Hair follicle dermal papilla cell (primary cell): ENCODE results near the gene A4GNT. TPM values are rescaled to one million over a fixed set of nuclear protein-coding genes. Genes with fewer than 3 reads are reported as not detected.

Experiments used
- total RNA-seq: library from RNA; depleted of rRNA; stranded (reverse); fragments of >200 nt; gene quantifications from 2 replicates; pipeline ENCODE4 v1.2.3, GENCODE V29; 2012

The A4GNT gene
- total RNA-seq = not detected in 2 replicates

DNA sequence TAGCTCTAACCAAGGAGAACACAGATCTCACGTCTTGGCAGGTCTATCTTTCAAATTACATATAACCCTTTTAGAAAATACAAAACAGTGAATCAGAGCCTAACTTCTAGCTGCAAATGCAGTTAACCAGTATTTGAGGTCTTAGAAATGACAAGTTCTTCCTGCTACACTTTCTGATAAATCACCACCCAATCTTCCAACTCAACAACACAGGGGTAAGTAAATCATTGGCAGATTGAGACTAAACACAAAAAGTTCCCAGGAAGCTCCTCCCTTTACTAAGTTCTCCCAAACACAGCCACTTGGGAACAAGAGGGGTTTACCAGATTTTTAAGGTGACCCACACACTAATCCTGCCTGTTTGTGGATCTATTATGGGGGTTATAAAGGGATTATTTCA is at the start of gene A4GNT:
A4GNT (minus strand) TSS at position 152 of the 400 bp plus-strand sequence. CDS start 1,134 bp downstream, outside the sequence.

DNA sequence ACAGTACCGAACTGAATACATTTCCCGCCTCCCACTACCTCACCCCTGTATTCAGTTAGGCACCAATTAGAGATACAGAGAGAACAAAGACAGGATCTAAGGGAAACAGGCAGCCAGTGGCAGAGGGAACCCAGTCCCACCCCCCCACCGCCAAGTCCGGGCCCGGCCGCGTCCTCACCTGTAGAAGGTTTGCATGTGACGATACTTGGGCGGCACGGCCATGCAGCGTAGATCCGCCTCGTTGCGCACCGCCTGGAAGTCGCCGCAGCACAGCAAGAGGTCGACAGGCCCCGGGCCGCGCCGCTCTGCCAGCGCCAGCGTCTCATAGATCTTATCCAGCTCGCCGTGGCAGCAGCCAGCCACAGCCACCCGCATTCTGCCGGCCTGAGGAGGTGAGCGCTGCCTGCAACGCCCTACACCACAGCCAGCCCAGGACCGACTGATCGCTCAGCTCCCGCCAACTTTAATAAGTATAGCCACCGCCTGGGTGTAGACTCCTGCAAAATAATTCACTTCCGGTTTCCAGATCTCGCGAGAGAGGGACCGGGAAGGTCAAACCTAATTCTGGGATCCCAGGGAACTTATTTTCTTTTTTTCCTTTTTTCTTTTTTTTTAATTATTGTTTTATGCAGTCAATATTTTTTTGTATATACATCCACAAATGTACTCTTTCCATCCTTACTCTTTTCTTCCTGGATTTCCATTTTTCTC is 42.4 kb upstream of the A4GNT start, which contains the start of gene DBR1:
DBR1 (minus strand) TSS at position 501 of the 711 bp plus-strand sequence; CDS start at position 375, 126 bp downstream.

DNA sequence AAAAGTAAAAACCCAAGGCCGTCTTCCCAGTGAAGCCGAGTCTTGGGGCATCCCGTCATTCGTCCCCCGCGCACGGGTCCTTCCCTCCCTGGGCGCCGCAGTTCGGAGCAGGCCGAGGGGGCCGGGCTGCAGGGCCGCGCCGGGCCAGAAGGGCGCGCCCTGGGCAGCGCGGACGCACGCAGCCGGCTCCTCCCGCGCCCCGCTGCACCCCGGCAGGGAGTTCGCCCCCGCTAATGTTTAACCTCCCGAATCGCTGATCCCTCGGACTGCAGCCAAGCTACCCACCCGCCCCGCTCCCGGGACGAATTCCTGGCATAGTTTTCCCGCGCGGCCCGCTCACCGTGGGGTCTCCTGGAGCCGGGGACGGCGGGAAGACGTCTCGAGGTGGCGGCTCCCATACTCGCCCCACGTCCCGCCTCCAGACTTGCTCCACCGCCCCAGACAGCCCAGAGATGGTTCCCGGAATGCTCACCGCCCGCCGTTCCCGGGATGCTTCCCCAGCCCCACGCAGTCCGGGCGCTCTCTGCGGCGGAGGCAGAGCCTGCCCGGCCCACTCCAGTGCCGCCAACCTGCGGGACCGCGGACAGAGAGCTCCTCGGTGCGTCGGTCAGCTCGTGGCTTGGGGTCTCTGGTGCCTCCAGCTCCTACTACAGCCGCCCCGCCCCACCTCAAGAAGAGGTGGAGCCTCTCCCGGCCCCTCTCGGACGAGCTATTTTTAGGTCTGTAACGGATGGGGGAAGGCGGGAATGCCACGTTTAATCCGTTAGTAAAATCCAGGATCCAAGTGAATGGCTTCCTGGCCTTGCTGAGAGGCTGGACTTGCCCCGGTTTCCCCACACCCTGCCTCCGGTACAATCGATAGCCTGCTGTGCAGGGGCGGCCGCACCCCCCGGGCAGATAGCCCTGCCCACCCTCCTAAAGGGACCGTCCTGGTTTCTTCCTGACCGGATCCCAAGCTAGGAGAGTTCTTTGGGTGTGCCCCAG is 16.9 kb downstream of the A4GNT start, which contains the start of gene DZIP1L:
DZIP1L (minus strand) TSS at position 621 of the 984 bp plus-strand sequence. CDS start 11,637 bp downstream, outside the sequence.

Other genes with a start within 250 kb of the A4GNT start
- under 0.01 TPM in 1 of 2 replicates, not detected in the other for gene CLDN18, start 122.2 kb downstream of the A4GNT start, total RNA-seq
- gene DZIP1L, start 16.8 kb downstream of the A4GNT start, total RNA-seq = 37.4 and 47.5 TPM in 2 replicates
- gene DBR1, start 42.5 kb upstream of the A4GNT start, total RNA-seq = 12.8 and 16.6 TPM in 2 replicates
- 38.4 and 48.5 TPM in 2 replicates for gene ARMC8, start 54.9 kb upstream of the A4GNT start, total RNA-seq
- gene NME9, start 197.5 kb upstream of the A4GNT start, total RNA-seq = not detected in 2 replicates
- 42.9 and 58.9 TPM in 2 replicates for gene MRAS, start 216.2 kb upstream of the A4GNT start, total RNA-seq